GM23248 (cell line): ENCODE measurements around the gene CNTNAP5. TPM values are rescaled to one million over a fixed set of nuclear protein-coding genes. Genes with fewer than 3 reads are reported as not detected.

ENCODE experiments used
- DNase-seq: peaks from one replicate; pipeline ENCODE4 v3.0.0-alpha.2; 2015
- H2AFZ ChIP-seq: fragments of 200-600 bp; sonication (generic); 2 replicates; pipeline ENCODE4 v1.6.1; 2016; ENCODE audit warnings: antibody characterized with exemption
- H3F3A ChIP-seq: fragments of 200-600 bp; sonication (generic); 2 replicates; pipeline ENCODE4 v1.6.1; 2016; ENCODE audit warnings: mild to moderate bottlenecking, antibody characterized with exemption, mixed run types; ENCODE audit not compliant: insufficient read depth
- H3K27ac ChIP-seq: fragments of 200-600 bp; sonication (generic); 2 replicates; pipeline ENCODE4 v1.5.1; 2016; ENCODE audit warnings: mild to moderate bottlenecking
- H3K27me3 ChIP-seq: fragments of 200-600 bp; sonication (generic); replicated peaks from 2 replicates; pipeline ENCODE4 v1.6.1; 2016; ENCODE audit warnings: mild to moderate bottlenecking; ENCODE audit not compliant: insufficient read depth
- H3K36me3 ChIP-seq: fragments of 200-600 bp; sonication (generic); 2 replicates; pipeline ENCODE4 v1.6.1; 2016; ENCODE audit warnings: low read depth, mild to moderate bottlenecking
- H3K4me1 ChIP-seq: fragments of 200-600 bp; sonication (generic); 2 replicates; pipeline ENCODE4 v1.6.1; 2016; ENCODE audit warnings: mild to moderate bottlenecking; ENCODE audit not compliant: insufficient read depth
- H3K4me2 ChIP-seq: fragments of 200-600 bp; sonication (generic); one replicate; pipeline ENCODE4 v1.6.1; 2016; ENCODE audit warnings: mild to moderate bottlenecking; ENCODE audit not compliant: unreplicated experiment
- H3K4me3 ChIP-seq: fragments of 200-600 bp; sonication (generic); 2 replicates; pipeline ENCODE4 v1.5.1; 2016; ENCODE audit warnings: mild to moderate bottlenecking
- H3K79me2 ChIP-seq: fragments of 200-600 bp; sonication (generic); 2 replicates; pipeline ENCODE4 v1.6.1; 2016; ENCODE audit warnings: mild to moderate bottlenecking; ENCODE audit not compliant: insufficient read depth
- H3K9ac ChIP-seq: fragments of 200-600 bp; sonication (generic); 2 replicates; pipeline ENCODE4 v1.6.1; 2016; ENCODE audit warnings: mild to moderate bottlenecking
- H3K9me2 ChIP-seq: fragments of 200-600 bp; sonication (generic); 2 replicates; pipeline ENCODE4 v1.6.1; 2016; ENCODE audit warnings: mixed run types, mild to moderate bottlenecking, moderate library complexity; ENCODE audit not compliant: insufficient read depth
- H3K9me3 ChIP-seq: fragments of 200-600 bp; sonication (generic); one replicate; pipeline ENCODE4 v1.6.1; 2017; ENCODE audit warnings: low read depth
- H4K20me1 ChIP-seq: fragments of 200-600 bp; sonication (generic); 2 replicates; pipeline ENCODE4 v1.6.0; 2016; ENCODE audit not compliant: insufficient read depth
- EZH2 ChIP-seq: fragments of 200-600 bp; sonication (generic); IDR thresholded peaks from 2 replicates; pipeline ENCODE4 v1.6.1; 2018; ENCODE audit warnings: antibody characterized with exemption, mild to moderate bottlenecking; ENCODE audit not compliant: insufficient read depth, poor library complexity, severe bottlenecking
- EZH2phosphoT487 ChIP-seq: fragments of 200-600 bp; sonication (generic); IDR thresholded peaks from 2 replicates; pipeline ENCODE4 v1.6.1; 2018; ENCODE audit warnings: antibody characterized with exemption, moderate library complexity, mild to moderate bottlenecking, low read depth; ENCODE audit not compliant: insufficient read depth
- WGBS, 2 experiments: methylation state at CpG; one replicate each; pipeline ENCODE4 v1.1.6; 2015 to 2017; ENCODE audit warnings: low lambda C conversion rate in 2 of 2, low coverage in 1 of 2; ENCODE audit errors: missing lambda C conversion rate in 2 of 2; 5-methylcytosine and 5-hydroxymethylcytosine counted together
- in situ Hi-C: fragments of 300-500 bp; cut with MboI; formaldehyde crosslinking; loops from 2 replicates; pipeline ENCODE4 v1.15.0; 2020
- polyA plus RNA-seq: library from polyadenylated mRNA; unstranded; fragments of >200 nt; fragmentation: Nextera tagmentation; extraction: Ambion mirVana; gene quantifications from 2 replicates; pipeline ENCODE4 v1.2.1, GENCODE V29; 2016
- total RNA-seq: library from RNA; depleted of rRNA; stranded (reverse); fragments of >200 nt; shearing (Covaris generic); gene quantifications from 2 replicates; pipeline ENCODE4 v1.2.3, GENCODE V29; 2014

Gene CNTNAP5
- total and polyA plus RNA-seq, 2 experiments from 2014 or later: not detected

DNA sequence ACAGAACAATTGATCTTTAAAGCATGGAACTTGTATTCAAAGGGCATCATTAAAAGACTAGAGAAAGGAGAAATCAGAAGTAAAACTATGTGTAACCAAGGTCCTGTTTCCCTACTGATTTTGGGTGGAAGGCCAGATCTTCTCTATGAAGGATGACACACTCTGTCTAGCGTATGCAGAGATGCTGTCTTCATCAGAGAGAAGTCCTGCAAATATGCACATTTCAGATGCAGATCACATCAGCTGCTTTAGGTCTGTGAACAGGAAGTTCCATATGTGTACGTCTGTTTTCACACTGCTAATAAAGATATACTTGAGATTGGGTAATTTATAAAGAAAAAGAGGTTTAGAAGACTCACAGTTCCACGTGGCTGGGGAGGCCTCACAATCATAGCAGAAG is 857.3 kb downstream of the CNTNAP5 start:
- Histone ChIP-seq H3K4me1 (no peaks in the 10 kb centered on the region), H3K27me3 (no peaks in the 10 kb centered on the region), H3F3A (no peaks in the 10 kb centered on the region), H3K9me2 (no peaks in the 10 kb centered on the region), H4K20me1 (no peaks in the 10 kb centered on the region), H3K27ac (no peak overlapping the region), H3K4me2 (no peak overlapping the region), H3K36me3 (no peaks in the 10 kb centered on the region), H2AFZ (no peak overlapping the region), H3K79me2 (no peaks in the 10 kb centered on the region), H3K9ac (no peak overlapping the region), H3K4me3 (no peak overlapping the region), H3K9me3 (no peaks in the 10 kb centered on the region)
- WGBS, 2 experiments: 0 to 1% methylated on average over 3 of the region's 3 CpGs
- no peak for DNase-seq
- TF ChIP-seq EZH2 (no peak), EZH2phosphoT487 (no peak)
- in situ Hi-C loops: no loop called here

- no peak for DNase-seq
- Histone ChIP-seq H3F3A (no peaks in the 10 kb centered on the region), H3K27ac (no peak overlapping the region), H3K9me2 (no peaks in the 10 kb centered on the region), H3K36me3 (no peaks in the 10 kb centered on the region), H3K9me3 (no peaks in the 10 kb centered on the region), H4K20me1 (no peaks in the 10 kb centered on the region), H3K4me2 (no peak overlapping the region), H2AFZ (no peak overlapping the region), H3K4me1 (no peaks in the 10 kb centered on the region), H3K79me2 (no peaks in the 10 kb centered on the region), H3K9ac (no peak overlapping the region), H3K27me3 (no peaks in the 10 kb centered on the region), H3K4me3 (no peak overlapping the region)
- TF ChIP-seq EZH2 (no peak), EZH2phosphoT487 (no peak)
- in situ Hi-C loops: no loop called here
- 35 to 40% methylated on average over 5 of the region's 5 CpGs for WGBS, 2 experiments
These were observed 858.5 kb downstream of the CNTNAP5 start for GRCh38 chr2:124883595-124883994.

DNA sequence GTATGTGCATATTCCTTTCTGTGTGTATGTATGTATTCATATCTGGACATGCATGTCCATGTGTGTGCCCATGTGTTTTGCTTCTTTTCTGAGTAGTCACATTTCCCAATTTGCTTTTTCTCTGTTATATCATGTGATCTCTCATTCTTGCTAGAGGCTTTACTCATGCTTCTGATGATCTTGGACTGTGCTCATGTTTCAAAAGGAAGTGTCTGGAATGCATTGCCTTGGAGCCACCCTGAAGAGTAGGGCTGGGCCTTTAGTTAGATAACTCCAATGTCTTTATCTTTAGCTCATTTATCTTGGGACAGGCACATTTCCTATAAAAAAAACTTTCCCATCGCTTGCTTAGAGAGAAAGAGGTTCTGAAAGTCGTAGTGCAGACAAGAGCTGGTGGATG is 859.2 kb downstream of the CNTNAP5 start:
- Histone ChIP-seq H3K9me3 (no peaks in the 10 kb centered on the region), H3K27ac (no peak overlapping the region), H3F3A (no peaks in the 10 kb centered on the region), H3K36me3 (no peaks in the 10 kb centered on the region), H3K4me1 (no peaks in the 10 kb centered on the region), H3K4me2 (no peak overlapping the region), H2AFZ (no peak overlapping the region), H3K4me3 (no peak overlapping the region), H3K9ac (no peak overlapping the region), H4K20me1 (no peaks in the 10 kb centered on the region), H3K9me2 (no peaks in the 10 kb centered on the region), H3K27me3 (no peaks in the 10 kb centered on the region), H3K79me2 (no peaks in the 10 kb centered on the region)
- in situ Hi-C loops: no loop called here
- no peak for DNase-seq
- 0 to 15% methylated on average over 2 of the region's 2 CpGs for WGBS, 2 experiments
- TF ChIP-seq EZH2 (no peak), EZH2phosphoT487 (no peak)

- no peak overlapping the region for H3K27ac ChIP-seq
- H3K27me3 ChIP-seq: no peaks in the 10 kb centered on the region
- no peaks in the 10 kb centered on the region for H3F3A ChIP-seq
- H3K4me2 ChIP-seq: no peak overlapping the region
- H3K79me2 ChIP-seq: no peaks in the 10 kb centered on the region
- H3K36me3 ChIP-seq: no peaks in the 10 kb centered on the region
- in situ Hi-C loops: no loop called here
- no peak overlapping the region for H3K9ac ChIP-seq
- no peak for DNase-seq
- H3K9me2 ChIP-seq: no peaks in the 10 kb centered on the region
- no peaks in the 10 kb centered on the region for H3K9me3 ChIP-seq
- no peaks in the 10 kb centered on the region for H4K20me1 ChIP-seq
- H2AFZ ChIP-seq: no peak overlapping the region
- H3K4me3 ChIP-seq: no peak overlapping the region
- no peaks in the 10 kb centered on the region for H3K4me1 ChIP-seq
- TF ChIP-seq EZH2phosphoT487 (no peak), EZH2 (no peak)
These were observed 861.1 kb downstream of the CNTNAP5 start for GRCh38 chr2:124886216-124886615.

- Histone ChIP-seq H3K9me2 (no peaks in the 10 kb centered on the region), H3K4me1 (no peaks in the 10 kb centered on the region), H3K79me2 (no peaks in the 10 kb centered on the region), H2AFZ (no peak overlapping the region), H3K9me3 (no peaks in the 10 kb centered on the region), H3F3A (no peaks in the 10 kb centered on the region), H3K9ac (no peak overlapping the region), H4K20me1 (no peaks in the 10 kb centered on the region), H3K36me3 (no peaks in the 10 kb centered on the region), H3K27me3 (no peaks in the 10 kb centered on the region), H3K4me2 (no peak overlapping the region), H3K27ac (no peak overlapping the region), H3K4me3 (no peak overlapping the region)
- WGBS, 2 experiments: 0 to 1% methylated on average over 3 of the region's 3 CpGs
- no peak for TF ChIP-seq EZH2phosphoT487
- TF ChIP-seq EZH2: no peak
- in situ Hi-C loops: no loop called here
- no peak for DNase-seq
These were observed 862.4 kb downstream of the CNTNAP5 start for GRCh38 chr2:124887466-124887865.
